HG03565 (cell line): Measurements from ENCODE around the gene NDOR1.

ENCODE experiments used
- ATAC-seq: cut with Tn5 transposase; IDR thresholded peaks from one replicate; pipeline ENCODE4 v1.9.1; 2021; ENCODE audit warnings: mild to moderate bottlenecking, moderate library complexity; ENCODE audit not compliant: unreplicated experiment

NDOR1 gene

DNA sequence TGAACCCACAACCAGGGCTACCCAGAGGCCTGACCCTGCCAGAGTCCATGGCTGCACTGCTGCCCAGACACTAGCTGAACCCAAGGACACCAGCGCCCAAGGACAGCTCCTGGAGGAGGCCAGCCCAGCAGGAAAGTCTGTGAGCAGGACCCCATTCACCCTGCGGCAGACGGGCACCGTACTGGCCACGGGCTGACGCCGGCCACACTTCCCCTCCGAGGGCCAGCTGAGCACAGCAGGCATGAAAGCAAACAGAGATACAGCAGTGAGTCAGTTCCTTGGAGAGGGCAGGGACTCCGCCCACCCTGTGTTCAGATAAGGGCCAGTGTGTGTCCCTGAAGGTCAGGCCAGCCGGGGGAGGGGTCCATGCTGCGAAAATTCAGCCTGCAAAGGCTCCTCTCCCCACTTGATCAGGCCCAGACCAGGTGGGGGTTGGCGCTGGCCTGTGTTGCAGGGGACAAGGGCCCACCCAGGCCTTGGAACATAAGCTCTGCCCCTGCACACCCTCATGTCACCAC is 13.3 kb downstream of the NDOR1 start:
- ATAC-seq = no peak

DNA sequence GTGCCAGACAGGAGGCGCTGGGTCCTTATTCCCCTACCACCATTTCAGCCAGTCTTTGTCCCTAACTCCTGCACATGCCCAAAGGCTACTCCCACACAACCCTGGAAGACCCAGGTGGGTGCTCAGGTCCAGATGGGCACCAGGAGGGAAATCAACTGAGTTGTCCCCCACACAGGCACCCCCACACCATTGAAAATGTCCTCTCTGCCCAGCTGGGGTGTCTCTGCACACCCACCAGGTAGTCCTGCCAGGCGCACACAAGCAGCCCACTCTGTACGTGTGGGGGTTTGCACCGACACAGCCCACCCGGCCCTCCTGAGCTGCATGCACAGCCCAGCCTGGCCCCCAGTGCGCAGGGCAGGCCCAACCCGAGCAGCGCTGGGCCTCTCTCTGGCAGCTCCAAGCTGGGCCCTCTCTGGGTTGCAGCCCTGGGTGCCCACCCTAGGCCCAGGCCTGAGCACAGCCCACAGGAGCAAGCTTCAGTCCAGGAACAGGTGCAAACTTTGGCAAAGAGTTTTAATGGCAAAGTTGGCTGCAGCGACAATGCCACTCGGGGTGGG is 14.3 kb downstream of the NDOR1 start:
- no peak for ATAC-seq

DNA sequence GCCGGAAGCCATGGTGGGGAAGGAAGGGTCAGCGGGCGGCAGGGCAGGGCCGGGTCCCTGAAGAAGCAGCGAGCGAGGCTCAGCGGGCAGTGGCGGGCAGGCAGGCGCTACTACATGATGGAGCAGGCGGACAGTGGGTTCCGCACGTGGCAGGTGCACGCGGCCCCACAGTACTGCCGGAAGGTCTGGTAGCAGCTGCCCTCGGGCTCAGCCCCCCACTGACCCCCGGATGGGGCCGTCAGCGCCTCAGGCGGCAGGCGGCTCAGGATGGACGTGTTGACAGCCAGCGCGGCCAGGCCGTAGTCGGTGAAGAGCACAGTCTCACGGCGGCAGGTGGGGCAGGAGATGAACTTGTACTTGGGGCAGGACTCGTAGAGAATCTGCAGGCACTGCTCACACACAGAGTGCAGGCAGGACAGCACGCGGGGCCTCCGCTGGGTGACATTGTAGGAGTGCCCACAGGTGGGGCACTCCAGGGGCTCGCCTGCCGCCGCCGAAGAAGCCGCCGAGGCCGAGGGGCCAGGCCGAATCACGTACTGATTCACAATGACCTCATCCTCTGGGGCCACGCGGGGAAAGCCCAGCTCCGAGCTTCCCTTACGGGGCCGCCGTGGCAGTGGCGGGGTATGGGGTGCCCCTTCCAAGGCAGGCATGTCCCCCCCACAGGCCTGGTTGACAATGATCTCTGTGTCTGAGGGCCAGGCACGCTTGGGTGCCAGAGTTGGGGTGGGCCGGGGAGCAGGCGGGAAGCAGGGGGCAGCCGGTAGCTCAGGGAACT is 15.0 kb downstream of the NDOR1 start:
- no peak for ATAC-seq

DNA sequence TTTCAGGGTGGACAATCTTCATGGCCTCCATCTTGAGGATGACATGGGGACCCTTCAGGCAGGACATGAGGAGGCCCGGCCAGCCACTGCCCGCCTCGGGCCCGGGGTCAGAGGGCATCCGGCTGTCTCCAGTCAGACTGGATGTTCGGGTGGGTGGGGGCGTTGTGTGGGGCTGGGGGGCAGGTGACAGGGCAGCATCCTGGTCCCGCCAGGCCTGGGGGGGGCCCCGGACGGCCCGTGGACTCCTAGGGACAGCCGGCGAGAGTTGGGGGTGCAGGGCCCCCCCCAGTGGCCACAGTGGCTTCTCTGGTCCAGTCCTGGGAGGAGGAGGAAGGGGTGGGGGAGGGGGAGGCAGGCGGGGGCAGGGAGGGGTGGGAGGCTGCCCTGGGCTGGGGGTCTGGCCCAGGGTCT is 15.6 kb downstream of the NDOR1 start:
- ATAC-seq = no peak

DNA sequence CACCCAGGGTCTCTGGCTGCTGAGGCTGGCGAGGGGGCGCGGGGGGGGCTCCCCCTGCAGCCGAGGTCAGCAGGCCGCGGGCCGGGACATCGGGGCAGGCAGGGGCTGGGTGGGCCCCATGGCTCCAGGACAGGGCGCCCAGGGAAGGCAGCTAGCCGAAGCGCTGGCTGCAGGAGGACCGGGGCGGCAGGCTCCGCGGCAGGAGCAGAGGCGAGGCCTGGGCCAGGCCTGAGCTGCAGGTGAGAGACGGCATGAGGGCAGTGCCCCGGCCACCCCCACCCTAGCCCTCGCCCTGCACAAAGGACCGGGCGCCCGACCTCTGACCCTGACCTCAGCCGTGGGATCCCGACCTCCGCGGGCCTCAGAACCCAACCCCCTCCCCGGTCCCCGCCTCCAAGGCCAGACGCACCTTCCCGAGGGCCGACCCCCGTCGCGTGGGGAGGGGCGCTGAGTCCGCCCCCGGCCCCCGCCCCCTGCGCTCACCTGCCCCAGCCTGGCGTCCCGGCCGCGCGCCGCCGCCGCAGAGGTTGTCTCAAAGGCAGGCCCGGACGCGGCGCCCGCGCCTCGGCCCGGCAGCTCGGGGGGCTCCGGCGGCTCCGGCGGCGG is 16.1 kb downstream of the NDOR1 start:
- no peak for ATAC-seq

DNA sequence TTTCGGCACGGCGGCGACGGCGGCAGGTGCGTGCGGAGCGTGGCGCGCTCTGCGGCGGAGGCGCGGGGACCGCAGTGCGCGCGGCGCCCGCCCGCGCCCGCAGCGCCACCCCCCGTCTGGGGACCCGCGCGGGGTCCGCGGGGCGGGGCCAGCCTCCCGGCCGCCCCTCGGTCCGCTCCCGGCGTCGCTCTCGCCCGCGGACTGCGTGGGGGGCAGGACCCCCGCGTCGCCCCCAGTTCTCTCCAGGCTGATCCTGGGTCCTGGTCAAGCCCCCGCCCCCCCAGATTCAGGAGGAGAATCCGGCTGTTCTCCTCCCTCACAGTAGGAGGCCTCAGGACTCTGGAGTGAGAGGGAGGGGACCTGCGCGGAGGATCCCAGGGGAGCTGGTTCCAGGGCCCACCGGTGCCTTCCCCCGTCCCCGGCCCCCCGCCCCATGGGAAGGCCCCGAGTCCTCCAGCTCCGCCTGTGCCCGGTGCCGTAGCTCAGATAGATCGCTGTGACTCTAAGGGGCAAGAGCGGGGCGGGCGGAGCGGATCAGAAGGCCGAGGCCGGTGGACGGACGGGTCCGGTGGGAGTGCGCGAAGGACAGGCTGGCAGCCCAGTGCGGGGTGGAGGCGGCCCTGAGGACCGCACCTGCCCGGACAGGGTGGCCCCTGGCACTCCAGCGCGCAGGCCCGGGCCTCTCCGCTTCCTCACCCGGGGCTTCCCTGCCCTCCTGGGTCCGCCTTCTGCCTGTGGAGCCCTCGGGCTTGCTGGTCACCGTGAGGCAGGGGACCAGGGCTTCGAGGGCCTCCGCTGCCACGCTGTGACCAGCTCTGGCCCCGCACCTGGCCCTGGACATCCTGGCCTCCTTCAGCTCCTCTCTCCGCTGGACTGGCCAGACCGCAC is 16.9 kb downstream of the NDOR1 start, which contains the start of gene RNF208:
TSS of gene RNF208 (minus strand) at position 51 of the 888 bp plus-strand sequence. CDS start 1,028 bp downstream, outside the sequence.
- no peak for ATAC-seq

DNA sequence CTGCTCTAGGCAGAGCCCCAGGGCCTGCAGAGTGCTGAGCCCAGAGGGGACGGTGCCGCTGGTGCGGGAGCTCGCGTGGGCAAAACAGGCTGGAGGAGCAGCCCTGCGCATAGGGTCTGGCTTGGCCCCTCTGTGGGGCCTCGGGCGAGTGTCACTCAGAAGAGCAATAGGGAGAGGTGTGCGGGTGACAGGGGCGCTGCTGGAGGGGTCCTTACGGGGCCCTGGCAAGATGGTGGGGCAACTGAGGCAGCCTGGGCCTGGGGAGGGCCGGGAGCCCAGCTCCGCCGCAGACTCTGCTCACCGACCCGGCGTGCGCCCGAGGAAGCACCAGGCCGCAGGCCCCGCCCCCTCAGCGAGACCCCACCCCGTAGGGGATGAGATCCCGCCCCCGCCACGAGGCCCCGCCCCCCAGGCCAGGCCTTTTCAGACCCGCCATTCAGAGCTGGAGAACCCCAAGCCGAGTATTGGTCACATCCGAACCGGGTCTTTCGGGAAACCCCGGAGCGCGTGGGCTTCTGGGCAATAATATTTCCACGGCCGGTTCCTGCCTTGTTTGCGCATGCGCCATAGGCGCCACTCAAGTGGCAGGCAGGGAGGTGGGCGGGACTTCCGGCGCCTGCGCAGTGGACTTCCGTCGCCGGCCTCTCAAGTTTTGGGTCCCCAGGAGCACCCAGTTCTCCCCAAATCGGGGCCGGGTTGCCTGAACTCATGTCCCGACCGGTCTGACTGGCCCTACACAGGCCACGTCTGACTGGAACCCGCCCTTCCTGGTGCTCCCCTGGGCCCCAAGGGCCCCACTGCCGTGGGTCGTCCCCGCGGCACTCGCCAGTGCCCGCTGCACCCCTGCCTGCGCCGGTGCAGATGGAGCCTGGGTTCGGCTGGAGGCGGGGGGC is 17.8 kb downstream of the NDOR1 start:
- ATAC-seq = peak; percentile 68

DNA sequence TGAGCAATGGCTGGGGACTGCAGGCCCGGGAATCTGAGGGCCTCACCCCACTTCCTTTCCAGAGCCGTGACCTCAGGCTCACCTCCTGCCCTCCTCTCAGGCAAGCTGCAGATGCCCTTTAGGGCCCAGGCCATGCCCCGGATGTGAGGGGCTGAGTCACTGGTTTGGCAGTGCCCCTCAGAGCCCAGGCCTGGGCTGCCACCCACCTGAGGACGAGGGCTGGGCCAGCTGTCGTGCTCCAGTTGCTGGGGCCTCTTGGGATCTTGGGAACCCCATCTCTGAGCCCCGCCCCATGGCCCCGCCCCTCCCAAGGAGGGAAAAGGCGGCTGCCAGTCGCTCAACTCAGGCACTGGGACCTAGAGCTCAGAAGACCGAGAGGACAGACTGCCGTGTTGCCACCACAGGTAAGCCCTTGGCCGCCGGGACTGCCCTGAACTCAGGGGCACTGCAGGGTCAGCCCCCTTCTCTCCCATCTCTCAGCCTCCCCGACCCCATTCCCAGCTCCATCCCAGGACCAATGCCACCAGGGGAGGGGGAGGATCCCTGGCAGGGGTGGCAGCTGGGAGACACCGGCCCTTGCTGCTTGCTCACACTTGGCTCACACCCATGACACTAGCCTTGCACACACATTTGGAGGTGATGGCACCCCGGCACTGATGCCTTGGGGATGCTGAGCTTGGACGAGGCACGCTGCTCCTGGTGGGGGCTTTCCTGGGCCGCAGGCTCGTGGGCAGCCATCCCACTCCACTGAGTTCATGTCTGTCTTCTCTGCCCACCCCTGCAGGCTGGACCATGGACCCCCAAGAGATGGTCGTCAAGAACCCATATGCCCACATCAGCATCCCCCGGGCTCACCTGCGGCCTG is 19.6 kb downstream of the NDOR1 start, which contains the start of gene CYSRT1:
TSS of gene CYSRT1 (plus strand) at position 345 of the 865 bp plus-strand sequence. CDS start at position 793, 448 bp downstream.
- ATAC-seq = no peak

DNA sequence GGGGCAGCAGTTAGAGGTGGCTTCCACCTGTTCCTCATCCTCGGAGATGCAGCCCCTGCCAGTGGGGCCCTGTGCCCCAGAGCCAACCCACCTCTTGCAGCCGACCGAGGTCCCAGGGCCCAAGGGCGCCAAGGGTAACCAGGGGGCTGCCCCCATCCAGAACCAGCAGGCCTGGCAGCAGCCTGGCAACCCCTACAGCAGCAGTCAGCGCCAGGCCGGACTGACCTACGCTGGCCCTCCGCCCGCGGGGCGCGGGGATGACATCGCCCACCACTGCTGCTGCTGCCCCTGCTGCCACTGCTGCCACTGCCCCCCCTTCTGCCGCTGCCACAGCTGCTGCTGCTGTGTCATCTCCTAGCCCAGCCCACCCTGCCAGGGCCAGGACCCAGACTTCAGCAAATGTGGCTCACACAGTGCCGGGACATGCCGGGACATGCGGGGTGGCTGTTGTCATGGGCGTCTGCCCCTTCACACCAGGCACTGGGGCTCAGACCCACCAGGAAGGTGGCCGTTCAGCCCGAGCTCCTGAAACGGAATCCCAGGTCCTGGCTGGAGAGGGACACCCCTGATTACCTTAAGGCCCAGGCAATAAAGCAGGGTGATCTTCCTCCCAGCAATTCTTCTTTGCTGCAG is 20.3 kb downstream of the NDOR1 start:
- no peak for ATAC-seq

DNA sequence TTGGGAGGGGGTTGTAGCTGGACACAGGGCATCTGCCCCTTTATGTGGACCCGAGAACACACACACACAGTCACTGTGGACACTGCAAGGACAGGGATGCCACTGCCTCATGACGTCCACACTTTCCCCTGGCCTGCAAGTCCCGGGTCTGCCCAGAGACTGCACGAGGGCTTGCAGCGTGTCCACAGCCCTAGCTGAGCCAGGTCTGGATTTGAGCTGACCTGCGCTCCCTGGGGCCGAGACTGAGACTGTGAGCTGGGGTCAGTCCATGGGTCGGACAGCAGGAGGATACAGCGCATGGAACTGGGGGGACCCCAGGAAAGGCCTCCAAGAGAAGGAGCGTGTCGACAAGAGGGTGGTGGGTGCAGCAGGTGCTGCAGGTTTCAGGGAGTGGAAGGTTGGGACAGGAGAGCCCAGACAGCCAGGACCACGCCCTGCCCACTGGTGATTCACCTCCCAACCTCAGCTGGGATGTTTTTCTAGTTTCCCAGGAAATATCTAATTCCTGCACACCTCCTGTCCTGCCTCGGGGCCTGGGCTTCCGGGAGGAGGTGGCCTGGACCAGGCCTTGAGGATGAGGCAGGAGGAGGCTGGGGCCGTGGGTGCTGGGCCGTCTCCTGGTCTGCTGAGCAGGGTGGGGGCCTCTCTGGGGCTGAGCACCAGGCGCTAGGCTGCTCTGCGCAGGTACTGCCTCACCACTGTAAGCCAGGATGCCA is 21.0 kb downstream of the NDOR1 start:
- no peak for ATAC-seq

DNA sequence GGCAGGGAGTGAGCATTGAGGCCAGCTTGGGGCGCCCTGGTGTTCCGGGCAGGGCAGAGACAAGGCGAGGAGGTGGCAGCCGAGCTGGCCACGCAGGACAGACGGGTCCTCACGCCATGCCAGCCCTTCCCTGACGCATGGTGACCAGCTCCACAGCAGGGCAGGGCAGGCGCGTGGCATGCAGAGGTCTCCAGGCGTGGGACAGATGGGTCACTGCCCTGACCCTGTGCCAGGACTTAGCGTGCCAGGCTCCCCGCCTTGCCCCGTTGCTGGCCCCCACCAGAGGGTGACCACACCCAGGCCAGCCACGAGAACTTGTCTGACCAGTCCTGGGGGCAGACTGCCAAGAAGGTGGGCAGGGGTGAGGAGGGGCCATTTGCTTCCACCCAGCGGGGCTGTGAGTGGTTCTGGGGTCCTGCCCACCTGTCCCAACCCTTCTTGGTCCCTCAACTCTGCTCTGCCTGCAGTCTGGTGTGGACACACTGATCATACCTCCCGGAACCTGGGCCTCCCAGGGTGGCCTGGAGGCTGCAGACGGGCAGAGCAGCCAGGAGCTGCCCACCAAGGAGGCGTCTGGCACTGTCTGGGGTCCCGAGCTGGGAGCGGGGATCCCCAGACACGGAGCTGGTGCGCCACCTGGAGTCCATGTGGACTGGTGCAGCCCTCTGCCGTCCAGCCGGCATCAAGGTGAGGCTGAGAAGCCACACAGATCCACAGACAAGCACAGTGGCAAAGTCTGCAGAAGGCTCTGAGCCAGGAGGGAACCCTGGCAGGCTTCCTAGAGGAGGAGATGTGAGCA is 21.8 kb downstream of the NDOR1 start, which contains the start of gene RNF224:
TSS of gene RNF224 (plus strand) at position 449 of the 799 bp plus-strand sequence. CDS start 834 bp downstream, outside the sequence.
- no peak for ATAC-seq

DNA sequence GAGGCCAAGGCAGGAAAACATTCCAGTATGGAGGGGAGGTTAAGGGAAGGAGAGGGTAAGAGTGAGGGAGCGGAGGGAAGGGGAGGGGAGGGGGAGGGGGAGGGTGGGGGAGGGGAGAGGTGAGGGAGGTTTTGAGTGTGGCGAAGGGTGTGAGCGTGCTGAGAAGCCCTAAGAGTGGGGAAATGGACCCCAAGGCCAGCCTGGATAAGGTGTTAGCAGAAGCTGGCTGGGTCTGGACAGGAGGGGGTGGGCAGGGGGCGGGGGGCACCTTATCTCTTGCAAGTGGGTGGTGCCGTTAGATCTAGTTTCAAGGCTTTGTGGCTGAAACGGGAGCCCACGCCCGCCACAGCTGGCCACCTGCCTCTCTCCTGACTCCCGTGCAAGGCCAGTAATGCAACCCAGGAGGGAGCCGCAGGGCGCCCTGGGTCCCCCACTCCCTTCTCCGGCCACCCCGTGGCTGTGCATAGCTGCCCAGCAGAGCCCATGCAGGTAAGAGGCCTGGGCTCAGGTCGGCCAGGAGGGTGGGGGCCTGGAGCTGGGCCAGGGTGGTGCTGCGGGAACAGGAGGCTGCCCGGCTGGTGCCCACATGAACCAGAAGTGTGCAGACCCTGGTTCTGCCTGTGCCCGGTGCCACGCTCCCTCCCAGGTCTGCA is 22.5 kb downstream of the NDOR1 start:
- ATAC-seq = no peak

DNA sequence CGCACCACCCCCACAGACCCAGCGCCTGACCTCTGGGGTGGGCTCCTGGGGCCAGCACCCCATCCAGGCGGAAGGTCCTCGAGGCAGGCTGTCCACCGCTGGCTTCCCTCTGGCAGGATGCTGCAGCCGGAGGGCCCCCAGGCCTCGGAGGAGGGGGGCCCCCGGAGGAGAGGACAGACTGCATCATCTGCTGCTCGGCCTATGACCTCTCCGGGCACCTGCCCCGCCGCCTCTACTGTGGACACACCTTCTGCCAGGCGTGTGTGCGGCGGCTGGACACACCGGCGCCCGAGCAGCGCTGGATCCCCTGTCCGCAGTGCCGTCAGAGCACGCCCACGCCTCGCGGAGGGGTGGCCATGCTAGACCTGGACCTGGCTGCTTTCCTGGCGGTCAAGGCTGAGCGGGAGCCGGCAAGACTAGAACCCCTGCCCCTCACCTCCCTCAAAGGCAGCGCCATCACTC is 23.0 kb downstream of the NDOR1 start:
- ATAC-seq = no peak

DNA sequence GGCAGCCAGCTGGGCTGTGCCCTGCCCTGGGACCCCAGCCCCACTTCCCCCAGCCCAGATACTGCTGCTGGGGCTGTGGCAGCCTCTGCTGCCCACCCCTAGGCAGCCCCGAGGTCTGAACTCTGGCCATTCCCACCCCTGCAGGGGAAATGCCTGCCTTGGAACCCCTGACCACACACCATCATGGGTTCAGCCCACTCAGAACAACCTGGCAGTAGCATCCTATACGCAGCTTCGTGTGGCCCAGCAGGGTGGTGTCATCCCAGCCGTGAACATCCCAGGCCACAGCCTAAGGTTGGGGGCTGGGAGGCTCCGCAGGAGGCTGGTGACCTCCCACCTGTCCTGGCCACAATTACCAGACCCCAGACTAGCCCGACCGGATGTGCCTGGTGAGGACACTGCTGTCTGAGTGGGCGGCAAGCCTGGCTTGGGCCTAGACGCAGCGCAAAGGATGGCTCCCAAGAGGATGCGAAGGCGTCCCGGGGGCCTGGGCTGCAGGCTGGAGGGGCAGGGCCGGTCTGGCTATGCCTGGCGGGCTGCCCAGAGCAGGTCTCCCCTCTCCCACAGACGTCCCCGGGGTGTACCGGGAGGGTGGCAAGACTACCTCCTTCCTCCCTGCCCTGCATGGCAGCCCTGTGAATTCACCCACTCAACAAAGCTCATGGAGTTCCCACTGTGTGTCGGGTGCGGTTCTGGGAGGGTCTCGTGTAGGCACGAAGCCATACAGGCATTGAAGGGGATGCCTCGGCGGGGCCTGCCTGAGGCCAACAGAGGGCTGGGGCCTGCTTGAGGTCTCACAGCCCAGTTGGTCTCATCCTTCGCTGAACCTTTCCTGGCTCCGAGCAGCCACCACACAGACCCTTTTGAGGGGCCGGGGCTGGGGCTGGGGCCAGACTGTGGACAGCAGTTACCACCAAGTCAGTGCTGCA is 23.7 kb downstream of the NDOR1 start:
- no peak for ATAC-seq
